HL-60 (cell line): ENCODE data around the gene TOGARAM1.

ENCODE experiments used
- DNase-seq, 2 experiments: peaks; one replicate each; pipeline ENCODE4 v3.0.0-alpha.2; 2010 to 2020; ENCODE audit warnings: low read depth in 1 of 2, low spot score in 1 of 2
- H3K27ac ChIP-seq: fragments of 250-450 bp; sonication (Bioruptor Pico); replicated peaks from 2 replicates; pipeline ENCODE4 v1.5.1; 2020; ENCODE audit warnings: mild to moderate bottlenecking, moderate library complexity
- H3K27me3 ChIP-seq: fragments of 250-450 bp; sonication (Bioruptor Pico); 2 replicates; pipeline ENCODE4 v1.5.1; 2021; ENCODE audit warnings: mild to moderate bottlenecking, moderate library complexity; ENCODE audit not compliant: insufficient read depth, poor library complexity, severe bottlenecking
- H3K4me3 ChIP-seq: replicated peaks from 2 replicates; pipeline ENCODE4 v1.5.1; 2011; ENCODE audit warnings: mild to moderate bottlenecking, control low read depth, low read length; ENCODE audit not compliant: insufficient read depth
- CTCF ChIP-seq: IDR thresholded peaks from one replicate; pipeline ENCODE4 v1.5.1; 2011; ENCODE audit warnings: low read length, control low read depth, inconsistent platforms; ENCODE audit not compliant: insufficient read depth
- GABPA ChIP-seq: IDR thresholded peaks from 2 replicates; pipeline ENCODE4 v1.6.1; 2012; ENCODE audit warnings: low read depth
- POLR2AphosphoS5 ChIP-seq: IDR thresholded peaks from 2 replicates; pipeline ENCODE4 v1.6.1; 2012; ENCODE audit warnings: low read depth
- SPI1 ChIP-seq: IDR thresholded peaks from 2 replicates; pipeline ENCODE4 v1.6.1; 2012; ENCODE audit warnings: low read depth, mild to moderate bottlenecking, borderline replicate concordance
- TF ChIP-seq, protein P1 (sequence below): IDR thresholded peaks from 2 replicates; pipeline ENCODE4 v1.6.1; 2012; ENCODE audit warnings: low read depth; ENCODE audit not compliant: insufficient replicate concordance

Gene TOGARAM1

DNA sequence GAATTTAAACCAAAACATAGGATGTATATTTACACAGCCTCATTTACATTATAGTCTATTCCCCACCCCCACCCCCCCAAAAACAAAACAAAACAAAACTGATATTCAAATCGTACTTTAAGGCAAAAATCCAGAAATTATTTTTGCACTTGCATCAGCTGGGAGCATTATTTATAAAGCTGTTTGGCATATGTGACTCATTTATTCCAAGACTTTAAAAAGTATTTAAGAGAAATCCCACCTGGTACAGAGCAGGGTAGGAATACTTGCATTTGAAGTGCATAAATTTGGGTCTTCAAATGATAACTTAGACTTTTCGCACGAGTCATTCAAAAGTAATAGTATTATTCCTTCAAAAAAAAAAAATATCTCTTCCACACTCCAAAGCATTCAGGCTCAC, 1.3 kb upstream of the TOGARAM1 start:
- H3K27me3 ChIP-seq, result no peaks in the 10 kb centered on the region
- H3K27ac ChIP-seq, result peak overlapping the region; percentile 88

GRCh38 chr14:44961151-44961553, 838 bp upstream of the TOGARAM1 start:
- DNase-seq, result peak; percentile 41 to 76
- Histone ChIP-seq H3K4me3 (peak overlapping the region; percentile 94), H3K27ac (peak overlapping the region; percentile 88), H3K27me3 (no peaks in the 10 kb centered on the region)
- TF ChIP-seq SPI1, result peak; percentile 44; the same call in 1 of the 2 replicates
- no peak for TF ChIP-seq GABPA
- TF ChIP-seq, protein P1, sequence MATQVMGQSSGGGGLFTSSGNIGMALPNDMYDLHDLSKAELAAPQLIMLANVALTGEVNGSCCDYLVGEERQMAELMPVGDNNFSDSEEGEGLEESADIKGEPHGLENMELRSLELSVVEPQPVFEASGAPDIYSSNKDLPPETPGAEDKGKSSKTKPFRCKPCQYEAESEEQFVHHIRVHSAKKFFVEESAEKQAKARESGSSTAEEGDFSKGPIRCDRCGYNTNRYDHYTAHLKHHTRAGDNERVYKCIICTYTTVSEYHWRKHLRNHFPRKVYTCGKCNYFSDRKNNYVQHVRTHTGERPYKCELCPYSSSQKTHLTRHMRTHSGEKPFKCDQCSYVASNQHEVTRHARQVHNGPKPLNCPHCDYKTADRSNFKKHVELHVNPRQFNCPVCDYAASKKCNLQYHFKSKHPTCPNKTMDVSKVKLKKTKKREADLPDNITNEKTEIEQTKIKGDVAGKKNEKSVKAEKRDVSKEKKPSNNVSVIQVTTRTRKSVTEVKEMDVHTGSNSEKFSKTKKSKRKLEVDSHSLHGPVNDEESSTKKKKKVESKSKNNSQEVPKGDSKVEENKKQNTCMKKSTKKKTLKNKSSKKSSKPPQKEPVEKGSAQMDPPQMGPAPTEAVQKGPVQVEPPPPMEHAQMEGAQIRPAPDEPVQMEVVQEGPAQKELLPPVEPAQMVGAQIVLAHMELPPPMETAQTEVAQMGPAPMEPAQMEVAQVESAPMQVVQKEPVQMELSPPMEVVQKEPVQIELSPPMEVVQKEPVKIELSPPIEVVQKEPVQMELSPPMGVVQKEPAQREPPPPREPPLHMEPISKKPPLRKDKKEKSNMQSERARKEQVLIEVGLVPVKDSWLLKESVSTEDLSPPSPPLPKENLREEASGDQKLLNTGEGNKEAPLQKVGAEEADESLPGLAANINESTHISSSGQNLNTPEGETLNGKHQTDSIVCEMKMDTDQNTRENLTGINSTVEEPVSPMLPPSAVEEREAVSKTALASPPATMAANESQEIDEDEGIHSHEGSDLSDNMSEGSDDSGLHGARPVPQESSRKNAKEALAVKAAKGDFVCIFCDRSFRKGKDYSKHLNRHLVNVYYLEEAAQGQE, result no peak

More for the DNA sequence above, 1.3 kb upstream of the TOGARAM1 start:
- peak overlapping the region; percentile 94 for H3K4me3 ChIP-seq
- TF ChIP-seq GABPA (no peak), POLR2AphosphoS5 (no peak), CTCF (no peak), SPI1 (no peak)
- TF ChIP-seq, protein P1, result no peak
- DNase-seq, result no peak

- DNase-seq, result peak in 1 of 2 experiments; percentile 49
- H3K27me3 ChIP-seq, result no peaks in the 10 kb centered on the region
- peak overlapping the region; percentile 88 for H3K27ac ChIP-seq
- TF ChIP-seq, protein P1, result no peak
- TF ChIP-seq SPI1, result no peak
- TF ChIP-seq GABPA, result no peak
- TF ChIP-seq CTCF, result no peak
- TF ChIP-seq POLR2AphosphoS5, result no peak; the same call in 1 of the 2 replicates
- peak overlapping the region; percentile 94 for H3K4me3 ChIP-seq
Observed at GRCh38 chr14:44962334-44963043, 499 bp downstream of the TOGARAM1 start.
